Muscle of arm (tissue), 14 donors: ENCODE measurements around the gene MECR. TPM values are rescaled to one million over a fixed set of nuclear protein-coding genes. Genes with fewer than 3 reads are reported as not detected.

ENCODE experiments used
- DNase-seq: peaks from one replicate; pipeline ENCODE4 v3.0.0-alpha.2; 2013
- long read RNA-seq, 11 donors: transcript quantifications; one replicate each; lab custom pipeline, GENCODE V29; 2026
- polyA plus RNA-seq, 12 donors: library from polyadenylated mRNA; unstranded; fragments of 120-200 nt; gene quantifications; one replicate each; pipeline ENCODE4 v1.2.1, GENCODE V29; 2013; ENCODE audit not compliant: insufficient read length in 12 of 12

The MECR gene, protein sequence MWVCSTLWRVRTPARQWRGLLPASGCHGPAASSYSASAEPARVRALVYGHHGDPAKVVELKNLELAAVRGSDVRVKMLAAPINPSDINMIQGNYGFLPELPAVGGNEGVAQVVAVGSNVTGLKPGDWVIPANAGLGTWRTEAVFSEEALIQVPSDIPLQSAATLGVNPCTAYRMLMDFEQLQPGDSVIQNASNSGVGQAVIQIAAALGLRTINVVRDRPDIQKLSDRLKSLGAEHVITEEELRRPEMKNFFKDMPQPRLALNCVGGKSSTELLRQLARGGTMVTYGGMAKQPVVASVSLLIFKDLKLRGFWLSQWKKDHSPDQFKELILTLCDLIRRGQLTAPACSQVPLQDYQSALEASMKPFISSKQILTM
- polyA plus RNA-seq = 10 to 100 TPM in 11 of 12 donors, not detected in 1; 17.7 to 25.1 (median 23.3) TPM
- long read RNA-seq, donor 1, transcript MECR-201 (10 exons, 1,353 nt) = major isoform, 6 of 6 reads
- long read RNA-seq, donor 1, partial matches to known transcripts = 0 of 6 reads
- long read RNA-seq, donor 1, other reads (novel, unspliced or antisense) = 0 of 6 reads
- long read RNA-seq, donor 2, partial matches to known transcripts = 0 of 4 reads
- long read RNA-seq, donor 2, other reads (novel, unspliced or antisense) = 0 of 4 reads
- long read RNA-seq, donor 3, partial matches to known transcripts = 0 of 5 reads
- long read RNA-seq, donor 3, other reads (novel, unspliced or antisense) = 0 of 5 reads
- long read RNA-seq, donor 4, partial matches to known transcripts = 0 of 3 reads
- long read RNA-seq, donor 4, other reads (novel, unspliced or antisense) = 0 of 3 reads
- long read RNA-seq, donor 5, transcript MECR-201 (10 exons, 1,353 nt) = major isoform, 14 of 15 reads
- long read RNA-seq, donor 5, partial matches to known transcripts = 0 of 15 reads
- long read RNA-seq, donor 5, other reads (novel, unspliced or antisense) = 0 of 15 reads
- long read RNA-seq, donor 6, partial matches to known transcripts = 0 of 3 reads
- long read RNA-seq, donor 6, other reads (novel, unspliced or antisense) = 0 of 3 reads
- long read RNA-seq, donor 7, partial matches to known transcripts = 0 of 4 reads
- long read RNA-seq, donor 7, other reads (novel, unspliced or antisense) = 0 of 4 reads
- long read RNA-seq, donor 8, partial matches to known transcripts = 0 of 3 reads
- long read RNA-seq, donor 8, other reads (novel, unspliced or antisense) = 0 of 3 reads
- long read RNA-seq, donor 9, partial matches to known transcripts = 0 of 2 reads
- long read RNA-seq, donor 9, other reads (novel, unspliced or antisense) = 0 of 2 reads
- long read RNA-seq, donor 10, partial matches to known transcripts = 0 of 7 reads
- long read RNA-seq, donor 10, other reads (novel, unspliced or antisense) = 0 of 7 reads
- long read RNA-seq, donor 11, transcript MECR-201 (10 exons, 1,353 nt) = major isoform, 7 of 7 reads
- long read RNA-seq, donor 11, partial matches to known transcripts = 0 of 7 reads
- long read RNA-seq, donor 11, other reads (novel, unspliced or antisense) = 0 of 7 reads

DNA sequence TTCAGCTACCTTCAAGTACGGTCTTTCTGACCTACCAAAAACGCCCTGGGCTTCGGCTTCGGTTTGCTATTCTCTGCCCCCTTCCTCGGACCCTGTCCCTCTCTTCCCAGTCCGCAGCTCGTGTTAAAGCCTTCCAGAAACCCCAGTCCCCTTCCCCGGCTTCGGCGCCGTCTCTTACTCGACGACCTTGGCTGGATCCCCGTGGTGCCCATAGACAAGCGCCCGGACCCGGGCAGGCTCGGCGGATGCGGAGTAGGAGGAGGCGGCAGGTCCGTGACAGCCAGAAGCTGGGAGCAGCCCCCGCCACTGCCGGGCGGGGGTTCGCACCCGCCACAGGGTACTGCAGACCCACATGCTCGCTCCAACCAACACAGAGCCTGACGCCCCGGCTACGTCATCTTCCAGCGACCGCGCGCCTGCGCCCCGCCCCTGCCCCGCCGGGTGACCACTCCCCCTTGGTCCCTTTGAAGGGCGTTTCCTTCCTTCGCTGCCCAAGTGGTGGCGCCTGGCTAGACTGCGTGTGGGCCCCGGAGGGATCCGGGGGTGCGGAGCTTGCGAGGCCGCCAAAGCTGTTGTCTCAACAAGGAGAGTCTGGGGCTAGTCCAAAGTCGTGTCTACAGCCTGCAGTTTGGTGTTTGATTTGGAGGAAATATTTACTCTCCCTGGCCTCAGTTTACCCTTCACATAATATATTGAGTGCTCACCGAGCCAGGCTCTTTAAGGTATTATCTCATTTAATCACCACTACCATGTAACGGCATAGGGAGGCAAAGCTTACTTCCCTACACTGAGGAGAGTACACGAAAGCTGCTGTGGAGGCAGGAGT lies at the start of gene MECR:
MECR (minus strand) TSS at position 382 of the 826 bp plus-strand sequence; CDS start at position 354, 28 bp downstream.
- DNase-seq = peak; percentile 93

DNA sequence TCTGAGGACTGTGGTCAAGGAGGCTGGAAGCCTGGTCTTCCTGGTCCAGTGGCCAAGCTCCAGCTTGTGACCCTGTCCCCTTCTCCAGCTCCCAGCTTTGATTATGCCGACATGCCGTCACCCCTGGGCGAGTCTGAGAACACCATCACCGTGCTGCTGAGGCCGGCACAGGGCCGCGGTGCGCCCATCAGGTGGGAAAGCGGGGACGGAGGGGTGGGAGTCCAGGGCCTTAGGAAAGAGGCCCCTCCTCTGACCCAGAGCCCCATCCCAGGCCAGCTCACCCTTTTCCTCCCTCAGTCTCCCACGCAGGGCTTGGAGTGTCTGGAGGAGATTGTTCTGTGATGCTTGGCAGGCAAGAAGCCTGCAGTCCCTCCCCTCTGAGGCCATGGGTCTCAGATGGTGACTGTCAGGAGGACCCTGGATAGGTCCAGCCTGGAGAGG lies 49.2 kb upstream of the MECR start:
- no peak for DNase-seq

- DNase-seq = no peak
Measured at GRCh38 chr1:29279406-29279805, 48.7 kb upstream of the MECR start.

- DNase-seq = no peak
Measured at GRCh38 chr1:29278124-29278523, 47.4 kb upstream of the MECR start.

- DNase-seq = no peak
Measured at GRCh38 chr1:29275435-29275834, 44.7 kb upstream of the MECR start.

- no peak for DNase-seq
Measured at GRCh38 chr1:29272147-29272907, 41.6 kb upstream of the MECR start.

DNA sequence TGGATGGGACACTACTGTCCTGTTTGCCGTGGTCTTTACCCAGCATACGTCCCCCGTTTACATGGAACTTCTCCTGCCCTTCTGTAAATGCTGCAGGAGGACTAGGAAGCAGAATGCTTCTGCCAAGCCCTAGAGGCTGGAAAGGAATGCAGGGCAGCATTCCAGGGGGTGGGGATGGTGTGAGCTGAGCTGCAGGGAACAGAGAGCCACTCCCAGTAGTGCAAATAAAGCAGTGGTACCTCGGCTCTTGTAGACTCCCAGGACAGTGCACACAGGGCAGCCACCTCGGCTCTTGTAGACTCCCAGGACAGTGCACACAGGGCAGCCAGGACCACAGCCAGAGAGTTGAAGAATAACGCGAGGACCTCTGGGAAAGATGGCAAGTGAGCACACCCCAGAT lies 41.0 kb upstream of the MECR start:
- DNase-seq = peak; percentile 65

- no peak for DNase-seq
Measured at GRCh38 chr1:29270929-29271521, 40.3 kb upstream of the MECR start.

DNA sequence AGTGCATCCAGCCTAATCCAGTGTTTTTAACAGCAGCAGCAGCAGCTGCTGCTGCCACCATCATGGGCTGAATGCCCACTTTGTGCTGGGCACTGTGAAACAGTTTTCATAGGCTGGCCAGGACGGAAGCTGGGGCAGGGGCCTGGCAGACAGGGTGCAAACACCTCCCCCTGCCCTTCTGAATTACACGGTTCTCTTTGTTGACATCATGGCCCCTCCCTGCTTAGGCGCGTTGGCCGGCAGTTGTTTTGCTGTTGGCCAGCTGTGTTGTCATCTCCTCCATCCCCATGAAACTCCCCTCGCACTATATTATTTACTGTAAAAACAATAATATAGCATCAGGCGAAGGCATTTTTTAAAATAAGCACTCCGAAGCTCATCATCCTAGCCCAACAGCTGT lies 38.6 kb upstream of the MECR start:
- DNase-seq = peak; percentile 76

GRCh38 chr1:29267321-29268070 lies 36.8 kb upstream of the MECR start:
- no peak for DNase-seq

DNA sequence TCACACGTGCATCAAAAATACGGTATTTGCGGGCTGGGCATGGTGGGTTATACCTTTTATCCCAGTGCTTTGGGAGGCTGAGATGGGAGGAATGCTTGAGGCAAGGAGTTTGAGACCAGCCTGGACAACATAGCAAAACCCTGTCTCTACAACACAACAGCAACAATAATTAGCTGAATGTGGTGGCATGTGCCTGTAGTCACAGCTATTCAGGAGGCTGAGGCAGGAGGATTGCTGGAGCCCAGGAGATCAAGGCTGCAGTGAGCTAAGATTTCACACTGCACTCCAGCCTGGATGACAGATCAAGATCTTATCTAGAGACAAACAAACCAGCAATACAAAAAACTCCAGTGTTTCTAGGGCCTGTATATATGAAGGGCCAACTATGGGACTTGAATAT lies 36.2 kb upstream of the MECR start:
- DNase-seq = no peak

GRCh38 chr1:29264773-29265389 lies 34.1 kb upstream of the MECR start:
- no peak for DNase-seq

- no peak for DNase-seq
Measured at GRCh38 chr1:29260531-29260930, 29.8 kb upstream of the MECR start.

DNA sequence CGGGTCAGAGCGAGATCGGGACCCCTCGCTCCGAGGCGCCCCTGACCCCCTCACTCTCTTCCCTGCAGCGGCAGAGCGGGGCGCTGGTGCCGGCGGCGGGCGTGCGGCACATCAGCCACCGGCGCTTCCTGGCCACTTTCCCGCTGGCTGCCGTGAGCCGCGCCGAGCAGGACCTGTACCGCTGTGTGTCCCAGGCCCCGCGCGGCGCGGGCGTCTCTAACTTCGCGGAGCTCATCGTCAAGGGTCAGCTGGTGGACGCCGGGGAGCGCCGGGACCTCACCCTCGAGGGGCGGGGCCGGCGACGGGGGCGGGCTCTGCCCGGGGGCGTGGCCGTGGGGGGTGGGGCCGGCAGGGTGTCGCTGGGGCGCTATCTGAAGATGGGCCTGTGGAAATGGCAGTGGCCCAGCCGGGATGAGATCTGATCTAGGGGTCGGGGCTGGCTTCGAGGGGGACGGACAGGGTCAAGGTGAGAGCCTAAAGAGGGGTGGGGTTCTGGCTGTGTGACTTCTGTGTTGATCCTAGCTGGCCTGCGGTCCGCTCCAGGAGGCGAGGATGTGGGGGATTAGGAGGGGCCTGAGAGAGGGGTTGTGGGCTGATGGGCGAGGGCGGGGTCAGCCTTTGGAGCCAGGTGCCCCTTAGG lies 29.2 kb upstream of the MECR start:
- DNase-seq = peak; percentile 31

DNA sequence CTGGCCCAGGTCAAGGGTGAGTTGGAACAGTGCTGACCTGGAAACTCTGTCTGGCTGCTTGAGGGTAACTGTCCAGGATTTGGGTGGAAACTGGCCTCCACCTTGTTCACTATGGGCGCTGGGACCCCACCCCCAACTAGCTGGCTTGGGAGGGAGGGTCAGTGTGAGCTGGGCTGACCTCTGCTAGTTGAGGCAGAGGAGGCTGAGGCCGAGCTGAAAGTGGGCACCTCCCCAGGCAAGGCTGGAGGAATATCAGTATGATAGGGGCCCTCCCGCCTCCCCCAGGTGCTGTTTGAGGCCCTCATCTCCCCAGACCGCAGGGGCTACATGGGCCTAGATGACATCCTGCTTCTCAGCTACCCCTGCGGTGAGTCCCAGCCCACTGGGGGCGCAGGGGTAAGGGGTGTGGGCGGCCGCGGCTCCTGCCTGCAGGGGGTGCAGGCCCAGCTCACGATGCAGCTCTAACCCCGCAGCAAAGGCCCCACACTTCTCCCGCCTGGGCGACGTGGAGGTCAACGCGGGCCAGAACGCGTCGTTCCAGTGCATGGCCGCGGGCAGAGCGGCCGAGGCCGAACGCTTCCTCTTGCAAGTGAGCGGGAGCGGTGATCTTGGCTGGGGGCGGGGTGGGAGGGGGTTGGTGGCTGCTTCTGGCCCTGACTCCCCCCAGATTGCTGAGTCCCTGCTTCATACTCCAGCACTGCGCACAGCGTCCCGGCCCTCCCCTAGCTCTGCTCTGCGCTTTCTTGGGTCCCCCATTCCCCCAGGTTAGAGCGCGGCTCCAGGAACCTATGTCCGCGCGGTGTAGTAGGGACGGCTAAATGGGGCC lies 28.5 kb upstream of the MECR start:
- DNase-seq = no peak

DNA sequence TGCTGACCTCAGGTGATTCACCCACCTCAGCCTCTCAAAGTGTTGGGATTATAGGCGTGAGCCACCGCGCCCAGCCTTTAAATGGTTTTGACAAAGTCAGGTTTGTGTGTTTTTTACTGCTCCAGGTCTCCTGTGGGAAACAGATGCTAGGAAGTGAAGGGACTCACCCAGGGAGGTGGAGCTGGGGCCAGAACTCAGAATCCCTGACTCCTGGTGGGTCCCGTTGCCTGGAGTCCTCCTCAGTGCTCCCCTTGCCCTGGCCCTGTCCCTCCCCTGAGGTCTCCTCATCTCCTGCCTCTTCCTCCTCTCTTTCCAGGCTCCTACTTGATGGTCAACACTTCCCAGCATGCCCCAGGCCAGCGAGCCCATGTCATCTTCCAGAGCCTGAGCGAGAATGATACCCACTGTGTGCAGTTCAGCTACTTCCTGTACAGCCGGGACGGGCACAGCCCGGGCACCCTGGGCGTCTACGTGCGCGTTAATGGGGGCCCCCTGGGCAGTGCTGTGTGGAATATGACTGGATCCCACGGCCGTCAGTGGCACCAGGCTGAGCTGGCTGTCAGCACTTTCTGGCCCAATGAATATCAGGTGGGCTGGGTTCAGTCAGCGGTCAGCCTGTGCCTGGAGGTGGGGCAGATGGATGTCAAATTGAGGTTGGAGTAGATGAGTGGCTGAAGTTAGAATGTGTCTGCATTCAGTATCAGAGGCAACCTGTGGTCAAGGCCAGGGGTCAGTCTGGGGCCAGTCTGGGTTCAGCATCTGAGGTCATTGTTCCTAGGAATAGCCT lies 27.6 kb upstream of the MECR start:
- DNase-seq = no peak
